ENCODE results near the gene AKR7A2. TPM values are rescaled to one million over a fixed set of nuclear protein-coding genes. Genes with fewer than 3 reads are reported as not detected.

AKR7A2 gene
- total RNA-seq, 1 experiment from 2014 or later, result 86.6 TPM

GRCh38 chr1:19322481-19322880, 10.5 kb upstream of the AKR7A2 start:
- Histone ChIP-seq H3K36me3 (ENCODE audit: control insufficient read depth, insufficient read depth, low read length) (no peaks in the 10 kb centered on the region; the same call in 1 of the 2 replicates), H3K27ac (ENCODE audit: low read length) (no peak overlapping the region), H3K4me1 (ENCODE audit: control insufficient read depth, insufficient read depth, low read length) (no peaks in the 10 kb centered on the region), H3K9me3 (ENCODE audit: control insufficient read depth, insufficient read depth, low read depth, low read length) (no peaks in the 10 kb centered on the region), H3K27me3 (ENCODE audit: control insufficient read depth, insufficient read depth, low read length) (no peaks in the 10 kb centered on the region), H3K4me3 (ENCODE audit: low read depth in 2 of 2, low read length in 2 of 2) (no peak overlapping the region)
- TF ChIP-seq TCF7L2 (IDR thresholded peaks at IDR 0.05; ENCODE audit: low read depth, low read length) (no peak), SIN3A (IDR thresholded peaks at IDR 0.05; ENCODE audit: borderline replicate concordance, insufficient read depth, low read depth, low read length) (no peak), REST (IDR thresholded peaks at IDR 0.05; ENCODE audit: insufficient read depth in 1 of 2, low read depth in 2 of 2, low read length in 1 of 2) (no peak), CTCF (IDR thresholded peaks at IDR 0.05) (no peak), POLR2AphosphoS5 (IDR thresholded peaks at IDR 0.05; ENCODE audit: low read depth, low read length) (no peak)
- BruUV-seq (replicated peaks), result no TSS peak
- ChIA-PET CTCF (no interaction called here), POLR2A (no interaction called here)
- intact Hi-C loops (cut with micrococcal nuclease; ENCODE audit: unreplicated experiment), result no loop called here
- in situ Hi-C loops (cut with HindIII; ENCODE audit: low pct_unique_long_range_greater_than_20kb, low sequenced_read_pairs), result no loop called here
- no peak for ATAC-seq
- DNase-seq (ENCODE audit: low read depth, low spot score), result no peak

- DNase-seq (ENCODE audit: low read depth, low spot score) (no peak), ATAC-seq (no peak)
- no peaks in the 10 kb centered on the region for H3K36me3 ChIP-seq (ENCODE audit: control insufficient read depth, insufficient read depth, low read length)
- no peak overlapping the region for H3K27ac ChIP-seq (ENCODE audit: low read length)
- BruUV-seq (replicated peaks), result no TSS peak
- in situ Hi-C loops (cut with HindIII; ENCODE audit: low pct_unique_long_range_greater_than_20kb, low sequenced_read_pairs), result no loop called here
- H3K27me3 ChIP-seq (ENCODE audit: control insufficient read depth, insufficient read depth, low read length), result no peaks in the 10 kb centered on the region
- intact Hi-C loops (cut with micrococcal nuclease; ENCODE audit: unreplicated experiment), result no loop called here
- ChIA-PET POLR2A (no interaction called here), CTCF (no interaction called here)
- TF ChIP-seq SIN3A (IDR thresholded peaks at IDR 0.05; ENCODE audit: borderline replicate concordance, insufficient read depth, low read depth, low read length) (no peak), TCF7L2 (IDR thresholded peaks at IDR 0.05; ENCODE audit: low read depth, low read length) (no peak), POLR2AphosphoS5 (IDR thresholded peaks at IDR 0.05; ENCODE audit: low read depth, low read length) (no peak), CTCF (IDR thresholded peaks at IDR 0.05) (no peak), REST (IDR thresholded peaks at IDR 0.05; ENCODE audit: insufficient read depth in 1 of 2, low read depth in 2 of 2, low read length in 1 of 2) (no peak)
- H3K4me1 ChIP-seq (ENCODE audit: control insufficient read depth, insufficient read depth, low read length), result no peaks in the 10 kb centered on the region
- H3K4me3 ChIP-seq (ENCODE audit: low read depth in 2 of 2, low read length in 2 of 2), result no peak overlapping the region
- H3K9me3 ChIP-seq (ENCODE audit: control insufficient read depth, insufficient read depth, low read depth, low read length), result no peaks in the 10 kb centered on the region
Observed at GRCh38 chr1:19321071-19321470, 9.1 kb upstream of the AKR7A2 start.

All from Panc1 (cell line).